T47D (cell line): Measurements from ENCODE around the gene SGCE.
A peak's percentile ranks its signal among the peaks of the same experiment; 100 is the strongest.

Source experiments
- DNase-seq, 2 experiments: peaks; one replicate each; pipeline versions ENCODE4 v3.0.0 to v3.0.0-alpha.2; 2011 to 2012; ENCODE audit warnings: low read depth in 1 of 2, low spot score in 1 of 2
- JUND ChIP-seq: IDR thresholded peaks from 2 replicates; pipeline ENCODE4 v1.6.1; 2012; ENCODE audit warnings: low read depth
- in situ Hi-C: cut with HindIII; loops from 2 replicates; pipeline ENCODE4 v1.10.0; 2016; ENCODE audit warnings: low sequenced_read_pairs, low pct_unique_long_range_greater_than_20kb

The SGCE gene

GRCh38 chr7:94595717-94596116 lies 60.2 kb downstream of the SGCE start:
- DNase-seq: no peak
- TF ChIP-seq JUND: no peak
- in situ Hi-C loops: no loop called here

GRCh38 chr7:94594882-94595281 lies 61.1 kb downstream of the SGCE start:
- in situ Hi-C loops: no loop called here
- no peak for DNase-seq
- TF ChIP-seq JUND: no peak

GRCh38 chr7:94591176-94591575 lies 64.8 kb downstream of the SGCE start:
- TF ChIP-seq JUND: no peak
- in situ Hi-C loops: no loop called here
- DNase-seq: peak in 1 of 2 experiments; percentile 33

- in situ Hi-C loops: no loop called here
- no peak for TF ChIP-seq JUND
- no peak for DNase-seq
Measured at GRCh38 chr7:94590526-94591162, 65.3 kb downstream of the SGCE start.

GRCh38 chr7:94588075-94588474 lies 67.9 kb downstream of the SGCE start:
- TF ChIP-seq JUND: no peak
- DNase-seq: no peak
- in situ Hi-C loops: no loop called here

- DNase-seq: peak in 1 of 2 experiments; percentile 30
- no peak for TF ChIP-seq JUND
- in situ Hi-C loops: no loop called here
Measured at GRCh38 chr7:94584113-94584512, 71.8 kb downstream of the SGCE start.

- peak in 1 of 2 experiments; percentile 24 for DNase-seq
- in situ Hi-C loops: no loop called here
- TF ChIP-seq JUND: no peak
Measured at GRCh38 chr7:94580601-94581000, 75.3 kb downstream of the SGCE start.

GRCh38 chr7:94579470-94579869 lies 76.5 kb downstream of the SGCE start:
- no peak for DNase-seq
- no peak for TF ChIP-seq JUND
- in situ Hi-C loops: no loop called here

GRCh38 chr7:94578614-94579013 lies 77.3 kb downstream of the SGCE start:
- DNase-seq: no peak
- in situ Hi-C loops: no loop called here
- no peak for TF ChIP-seq JUND

- TF ChIP-seq JUND: no peak
- in situ Hi-C loops: no loop called here
- no peak for DNase-seq
Measured at GRCh38 chr7:94577357-94577756, 78.6 kb downstream of the SGCE start.

GRCh38 chr7:94576316-94576715 lies 79.6 kb downstream of the SGCE start:
- in situ Hi-C loops: no loop called here
- no peak for TF ChIP-seq JUND

GRCh38 chr7:94575646-94576045 lies 80.3 kb downstream of the SGCE start:
- in situ Hi-C loops: no loop called here
- DNase-seq: no peak
- no peak for TF ChIP-seq JUND

More at GRCh38 chr7:94576316-94576715, 79.6 kb downstream of the SGCE start:
- peak in 1 of 2 experiments; percentile 52 for DNase-seq

GRCh38 chr7:94571816-94572215 lies 84.1 kb downstream of the SGCE start:
- in situ Hi-C loops: no loop called here
- TF ChIP-seq JUND: no peak
- DNase-seq: no peak

GRCh38 chr7:94567396-94567795 lies 88.5 kb downstream of the SGCE start:
- no peak for TF ChIP-seq JUND
- DNase-seq: no peak
- in situ Hi-C loops: no loop called here
